Gastrocnemius medialis (tissue), 4 donors: Measurements from ENCODE around the gene NFX1.

Experiments
- POLR2A ChIP-seq, 2 donors: fragments of 450-650 bp; IDR thresholded peaks; one replicate each; pipeline ENCODE4 v1.6.1; 2017; ENCODE audit warnings: antibody characterized with exemption in 2 of 2, mild to moderate bottlenecking in 2 of 2, moderate library complexity in 2 of 2
- TF ChIP-seq, protein P1 (sequence below), 5 experiments: fragments of 450-650 bp in 3 of 5; fragments of 200-600 bp in 2 of 5; sonication (generic) in 2 of 5; IDR thresholded peaks in 4 of 5; conservative IDR thresholded peaks in 1 of 5; 1 replicate in 4 of 5; 2 replicates in 1 of 5; pipeline ENCODE4 v1.5.1; 2016 to 2019; ENCODE audit warnings: antibody characterized with exemption in 5 of 5, mild to moderate bottlenecking in 3 of 5, moderate library complexity in 3 of 5

- TF ChIP-seq, protein P1, sequence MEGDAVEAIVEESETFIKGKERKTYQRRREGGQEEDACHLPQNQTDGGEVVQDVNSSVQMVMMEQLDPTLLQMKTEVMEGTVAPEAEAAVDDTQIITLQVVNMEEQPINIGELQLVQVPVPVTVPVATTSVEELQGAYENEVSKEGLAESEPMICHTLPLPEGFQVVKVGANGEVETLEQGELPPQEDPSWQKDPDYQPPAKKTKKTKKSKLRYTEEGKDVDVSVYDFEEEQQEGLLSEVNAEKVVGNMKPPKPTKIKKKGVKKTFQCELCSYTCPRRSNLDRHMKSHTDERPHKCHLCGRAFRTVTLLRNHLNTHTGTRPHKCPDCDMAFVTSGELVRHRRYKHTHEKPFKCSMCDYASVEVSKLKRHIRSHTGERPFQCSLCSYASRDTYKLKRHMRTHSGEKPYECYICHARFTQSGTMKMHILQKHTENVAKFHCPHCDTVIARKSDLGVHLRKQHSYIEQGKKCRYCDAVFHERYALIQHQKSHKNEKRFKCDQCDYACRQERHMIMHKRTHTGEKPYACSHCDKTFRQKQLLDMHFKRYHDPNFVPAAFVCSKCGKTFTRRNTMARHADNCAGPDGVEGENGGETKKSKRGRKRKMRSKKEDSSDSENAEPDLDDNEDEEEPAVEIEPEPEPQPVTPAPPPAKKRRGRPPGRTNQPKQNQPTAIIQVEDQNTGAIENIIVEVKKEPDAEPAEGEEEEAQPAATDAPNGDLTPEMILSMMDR (IDR thresholded peaks at IDR 0.05 in 4 of 5, conservative IDR thresholded peaks at IDR 0.05 in 1 of 5): no peak
- no peak for TF ChIP-seq POLR2A (IDR thresholded peaks at IDR 0.05)
These were observed 30.4 kb downstream of the NFX1 start for GRCh38 chr9:33320568-33321261.
